GM19023 (cell line): ENCODE measurements around the gene PTPRN2.

Source experiments
- ATAC-seq: cut with Tn5 transposase; IDR thresholded peaks from one replicate; pipeline ENCODE4 v1.9.1; 2021; ENCODE audit warnings: mild to moderate bottlenecking, moderate library complexity; ENCODE audit not compliant: unreplicated experiment

Gene PTPRN2

DNA sequence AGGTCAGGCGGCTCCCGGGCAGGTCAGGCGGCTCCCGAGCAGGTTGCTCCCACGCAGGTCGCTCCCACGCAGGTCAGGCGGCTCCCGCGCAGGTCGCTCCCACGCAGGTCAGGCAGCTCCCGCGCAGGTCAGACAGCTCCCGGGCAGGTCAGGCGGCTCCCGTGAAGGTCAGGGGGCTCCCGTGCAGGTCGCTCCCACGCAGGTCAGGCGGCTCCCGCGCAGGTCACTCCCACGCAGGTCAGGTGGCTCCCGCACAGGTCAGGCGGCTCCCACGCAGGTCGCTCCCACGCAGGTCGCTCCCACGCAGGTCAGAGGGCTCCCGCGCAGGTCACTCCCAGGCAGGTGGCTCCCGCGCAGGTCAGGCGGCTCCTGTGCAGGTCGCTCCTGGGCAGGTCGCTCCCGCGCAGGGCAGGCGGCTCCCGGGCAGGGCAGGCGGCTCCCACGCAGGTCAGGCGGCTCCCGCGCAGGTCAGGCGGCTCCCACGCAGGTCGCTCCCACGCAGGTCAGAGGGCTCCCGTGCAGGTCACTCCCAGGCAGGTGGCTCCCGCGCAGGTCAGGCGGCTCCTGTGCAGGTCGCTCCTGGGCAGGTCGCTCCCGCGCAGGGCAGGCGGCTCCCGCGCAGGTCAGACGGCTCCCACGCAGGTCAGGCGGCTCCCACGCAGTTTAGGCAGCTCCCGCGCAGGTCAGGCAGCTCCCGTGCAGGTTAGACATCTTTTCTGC lies 30.7 kb downstream of the PTPRN2 start:
- ATAC-seq, result no peak

DNA sequence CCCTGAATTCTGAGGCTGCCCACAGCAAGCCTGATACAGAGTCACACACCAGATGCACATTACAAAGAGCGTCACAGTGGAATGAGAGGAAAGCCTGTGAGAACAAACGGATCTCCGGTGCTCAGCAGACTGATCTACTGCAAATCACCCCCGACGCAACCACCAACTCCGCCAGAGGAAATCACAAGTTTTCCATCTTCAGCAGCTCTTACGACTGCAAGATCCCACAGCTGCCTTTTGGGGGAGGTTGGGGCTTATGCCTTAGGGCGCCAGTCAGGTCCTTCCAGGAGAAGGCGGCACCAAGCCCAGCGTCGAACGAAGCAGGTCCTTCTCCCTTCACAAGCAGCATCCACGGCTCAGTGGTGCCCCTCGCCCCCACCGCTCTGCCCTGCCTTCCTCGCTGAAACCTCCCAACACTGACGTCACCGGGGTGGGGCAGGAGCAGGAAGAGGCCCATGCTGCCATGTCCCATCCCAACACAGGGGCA lies 32.5 kb downstream of the PTPRN2 start:
- ATAC-seq, result no peak

DNA sequence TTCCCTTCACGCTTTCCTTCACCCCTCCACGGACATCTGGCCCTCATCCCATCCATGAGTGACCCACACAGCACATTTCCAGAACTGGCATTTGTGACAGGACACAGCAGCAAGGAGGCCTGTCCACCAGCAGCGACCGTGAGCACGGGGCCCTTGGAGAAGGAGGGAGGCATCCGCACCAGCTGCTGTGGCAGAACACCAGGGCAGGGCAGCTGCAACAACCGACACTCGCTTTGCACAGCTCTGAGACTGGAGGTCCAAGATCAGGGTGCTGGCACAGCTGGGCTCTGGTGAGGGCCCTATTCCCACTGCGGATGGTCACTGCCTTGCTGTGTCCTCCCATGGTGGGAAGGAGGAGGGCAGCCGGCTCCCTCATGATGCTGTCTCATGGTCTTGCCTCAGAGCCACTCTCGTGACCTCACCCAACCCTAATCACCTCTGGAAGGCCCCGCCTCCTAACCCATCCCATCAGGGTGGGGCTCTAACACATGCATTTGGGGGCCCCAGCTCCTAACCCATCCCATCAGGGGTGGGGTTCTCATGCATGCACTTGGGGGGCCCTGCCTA lies 36.7 kb downstream of the PTPRN2 start:
- no peak for ATAC-seq

DNA sequence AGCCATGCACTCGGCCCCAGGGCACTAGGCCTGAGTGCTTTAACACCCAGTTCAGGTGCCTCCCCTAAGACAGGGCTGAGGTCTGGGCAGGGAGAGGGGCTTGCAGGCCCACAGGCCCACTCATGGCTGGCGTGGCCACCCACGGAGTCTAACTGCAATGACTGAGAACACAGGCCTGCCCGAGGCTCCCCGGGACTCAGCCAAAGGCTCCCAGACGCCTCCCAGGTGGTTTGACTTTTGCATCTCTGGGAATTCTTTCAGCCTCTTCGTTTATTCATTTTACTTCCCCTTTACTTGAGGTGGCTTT lies 37.3 kb downstream of the PTPRN2 start:
- ATAC-seq, result no peak

DNA sequence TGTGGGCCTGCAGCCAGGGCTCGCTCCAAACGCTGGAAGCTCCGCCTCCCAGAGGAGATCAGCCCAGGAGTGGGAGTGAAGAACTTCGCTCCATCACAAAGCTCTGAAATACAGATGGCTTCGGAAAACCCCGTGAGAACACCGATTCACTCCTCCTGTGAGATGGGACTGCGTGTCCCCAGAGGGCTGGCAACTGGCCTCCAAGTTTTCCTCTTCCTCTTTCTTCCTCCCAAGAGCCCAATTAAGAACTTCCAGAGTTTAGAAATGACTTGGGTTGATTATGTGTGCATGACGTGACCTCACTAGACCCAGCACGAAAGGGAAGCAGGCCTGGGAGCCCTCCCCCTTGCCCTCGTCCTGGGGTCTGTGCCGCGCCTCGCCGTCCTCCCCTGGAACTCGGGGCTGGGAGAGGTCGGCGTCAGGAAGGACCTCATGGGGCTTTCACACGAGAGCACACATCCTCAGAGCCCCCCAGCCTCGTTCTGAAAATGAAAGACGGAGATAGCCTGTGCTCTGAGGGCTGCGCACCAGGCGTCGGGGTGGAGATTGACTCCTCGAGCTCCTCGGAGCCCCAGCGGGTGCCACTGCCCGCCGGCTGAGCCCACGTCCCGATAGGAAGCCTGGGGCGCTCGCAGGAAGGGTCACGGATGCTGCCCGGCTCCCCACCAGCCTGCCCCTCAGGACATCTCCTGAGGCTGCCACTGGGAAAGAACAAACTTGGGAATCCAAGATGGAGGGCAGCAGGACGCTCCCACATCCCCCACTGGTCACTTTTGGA lies 37.8 kb downstream of the PTPRN2 start:
- no peak for ATAC-seq

DNA sequence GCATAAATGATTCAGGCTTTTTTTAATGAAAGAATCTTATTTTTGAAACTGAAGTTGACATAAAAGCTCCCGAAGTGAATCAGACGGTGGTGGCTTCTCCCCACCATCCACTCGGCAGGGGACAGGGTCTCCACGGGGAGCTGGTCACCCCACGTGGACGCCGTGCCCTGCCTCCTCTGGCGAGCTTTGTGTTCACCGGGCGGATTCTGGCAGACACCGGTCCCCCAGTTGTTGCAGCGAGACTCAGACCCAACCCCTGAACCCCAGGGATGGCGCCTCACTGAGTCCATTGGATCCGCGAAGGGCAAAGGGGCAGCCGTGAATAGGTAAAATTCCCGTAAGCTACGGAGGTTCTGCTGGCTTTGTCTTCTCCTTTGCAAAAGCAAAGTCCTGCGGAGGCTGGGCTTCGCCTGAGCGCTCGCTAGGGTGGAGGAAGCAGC lies 38.4 kb downstream of the PTPRN2 start:
- ATAC-seq, result no peak

DNA sequence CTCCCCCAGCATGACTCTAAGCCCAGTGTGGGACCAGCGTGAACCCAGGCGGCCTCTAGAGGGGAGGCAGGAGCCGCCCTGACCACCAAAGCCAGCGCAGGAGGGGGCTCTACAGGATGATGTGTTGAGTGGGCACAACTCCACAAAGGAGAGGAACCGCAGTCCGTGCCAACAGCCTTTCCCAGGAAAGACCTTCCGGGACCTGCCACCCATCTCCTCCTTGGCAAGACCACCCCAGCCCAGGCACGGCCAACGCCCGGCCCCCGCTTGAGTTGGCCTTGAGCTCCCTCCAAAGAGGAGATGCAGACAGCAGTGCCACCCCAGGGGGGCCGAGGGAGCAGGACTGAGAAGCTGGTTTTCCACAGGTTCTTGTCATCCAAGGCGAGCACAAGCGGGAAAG lies 38.9 kb downstream of the PTPRN2 start:
- ATAC-seq, result no peak

DNA sequence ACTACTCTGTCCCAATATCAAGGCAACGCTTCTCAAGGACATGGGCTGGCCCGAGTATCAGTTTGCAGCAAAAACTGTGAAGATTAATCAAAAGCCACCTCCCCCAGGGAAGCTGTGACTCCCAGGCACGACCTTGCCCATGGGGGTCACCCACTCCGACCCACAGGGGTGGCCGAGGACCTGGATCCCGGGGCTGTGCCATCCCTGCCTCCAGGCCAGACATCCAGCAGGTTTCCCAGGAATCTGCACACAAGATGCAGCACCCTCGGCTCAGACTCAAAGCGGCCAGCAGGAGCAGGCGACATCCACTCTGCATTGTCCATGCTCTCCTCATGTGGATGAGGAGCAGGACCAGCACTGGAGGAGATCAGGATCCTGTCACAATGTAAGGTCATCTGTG lies 39.8 kb downstream of the PTPRN2 start:
- ATAC-seq, result no peak

DNA sequence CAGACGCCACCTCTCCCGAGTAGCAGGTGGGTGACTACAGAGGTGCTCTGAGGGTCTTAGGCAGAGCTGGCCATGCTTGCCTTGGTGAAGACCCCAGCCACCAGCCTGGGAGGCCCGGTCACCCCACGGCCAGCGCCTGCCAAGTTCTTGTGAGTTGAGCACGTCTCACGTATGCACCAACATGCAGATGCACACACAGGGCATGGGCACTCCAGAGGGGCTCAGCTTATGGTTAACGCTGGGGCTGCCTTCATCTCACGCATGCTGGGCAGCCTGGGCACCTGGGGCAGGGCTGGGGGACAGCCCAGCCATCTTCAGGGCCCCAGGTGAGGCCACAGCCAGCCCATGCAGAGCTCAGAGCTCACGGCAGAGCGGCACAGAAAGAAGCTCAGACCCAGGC lies 41.0 kb downstream of the PTPRN2 start:
- ATAC-seq, result no peak

DNA sequence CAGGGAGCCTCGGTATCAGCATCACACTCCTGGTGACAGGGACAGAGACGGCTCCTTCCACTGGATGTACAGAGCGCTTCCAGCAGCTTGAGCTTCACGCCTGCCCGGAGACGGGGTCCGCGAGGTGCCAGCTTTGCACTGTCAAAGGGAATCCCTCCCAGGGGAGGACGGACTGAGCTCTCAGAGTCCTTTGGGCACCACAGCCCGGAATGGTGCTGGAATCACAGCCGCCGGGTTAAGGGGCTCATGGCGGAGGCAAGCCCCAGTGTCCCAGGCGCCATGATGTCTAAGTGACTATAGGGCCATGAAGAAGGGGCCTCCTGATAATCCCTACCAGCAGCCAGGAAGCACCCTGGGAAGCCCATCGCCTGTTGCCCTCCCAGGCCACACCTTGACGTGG lies 41.4 kb downstream of the PTPRN2 start:
- no peak for ATAC-seq

DNA sequence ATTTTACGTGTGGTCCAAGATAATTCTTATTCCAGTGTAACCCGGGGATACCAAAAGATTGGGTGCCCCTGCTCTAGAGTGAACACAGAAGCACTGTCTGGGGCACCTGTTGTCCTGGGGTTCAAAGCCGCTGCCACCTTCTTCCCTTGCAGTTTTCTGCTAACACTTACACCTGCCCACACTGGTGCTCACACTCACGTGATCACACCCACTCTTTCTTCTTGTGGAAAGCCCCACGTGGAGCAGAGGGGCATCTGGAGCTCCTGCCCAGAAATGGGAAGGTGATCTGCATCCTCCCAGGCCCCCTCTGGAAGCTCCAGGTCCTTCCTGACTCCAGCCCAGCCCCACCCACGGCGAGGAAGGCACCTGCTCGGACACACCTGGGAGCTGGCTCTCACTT lies 42.9 kb downstream of the PTPRN2 start:
- ATAC-seq, result no peak

DNA sequence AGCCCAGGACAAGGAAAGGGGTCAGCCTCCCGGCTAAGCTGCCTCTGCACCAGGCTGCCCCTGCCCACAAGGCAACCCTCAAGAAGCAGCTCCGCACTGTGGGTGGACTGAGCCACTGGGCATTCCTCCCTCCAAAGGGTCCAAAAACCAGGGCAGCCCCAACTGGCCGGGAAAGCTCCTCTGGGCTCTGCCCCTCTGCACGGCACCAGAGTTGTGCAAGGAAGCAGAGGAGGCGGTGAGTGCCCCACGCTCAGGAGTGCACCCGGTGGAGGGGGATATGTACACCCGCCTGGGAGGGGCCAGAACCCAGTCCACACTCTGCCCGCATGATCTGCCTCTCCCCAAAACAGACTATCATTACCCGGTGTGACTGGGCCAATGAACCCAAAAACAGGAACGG lies 43.8 kb downstream of the PTPRN2 start:
- no peak for ATAC-seq

DNA sequence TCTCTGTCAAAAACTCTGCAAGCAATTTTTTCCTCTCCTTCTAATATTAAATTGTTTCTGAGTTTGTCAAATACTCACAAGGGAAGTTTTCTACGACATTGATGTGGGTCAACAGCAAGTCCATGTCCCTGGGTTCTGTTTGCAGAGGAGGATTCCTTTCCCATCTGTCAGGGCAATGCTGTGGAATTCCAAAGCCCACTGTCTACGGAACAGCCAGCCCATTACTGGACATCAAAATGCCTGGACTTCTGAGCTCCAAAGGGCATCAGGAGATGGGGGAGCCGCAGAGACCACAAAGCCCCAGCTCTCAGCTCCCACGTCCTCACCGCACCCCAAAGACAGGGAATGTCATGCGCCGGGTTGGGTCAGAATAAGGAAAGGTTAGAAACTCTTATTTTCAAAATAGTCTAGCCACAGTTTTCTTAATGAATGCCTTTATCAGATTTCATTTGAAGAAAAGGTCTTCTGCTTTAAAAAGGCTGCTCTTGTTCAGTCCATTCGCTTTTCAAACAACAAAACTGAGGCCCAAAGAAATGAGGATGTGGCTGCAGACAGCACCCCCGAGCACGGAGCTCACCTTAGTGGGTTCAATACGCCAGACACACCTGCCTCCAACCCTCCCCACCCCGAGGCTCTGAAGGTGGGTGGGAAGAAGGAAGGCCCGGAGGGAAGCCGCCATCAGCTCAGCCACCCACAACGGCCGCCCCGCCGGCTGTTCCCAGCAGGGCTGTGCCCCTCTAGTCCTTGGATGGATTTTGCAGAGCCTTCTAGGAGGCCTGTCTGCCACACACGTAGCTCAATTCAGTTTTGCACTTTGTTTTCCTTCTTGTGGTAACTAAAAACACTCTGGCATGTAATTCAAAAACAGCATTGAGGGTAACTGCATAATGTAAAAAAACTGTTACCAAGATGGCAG lies 44.7 kb downstream of the PTPRN2 start:
- ATAC-seq, result no peak

DNA sequence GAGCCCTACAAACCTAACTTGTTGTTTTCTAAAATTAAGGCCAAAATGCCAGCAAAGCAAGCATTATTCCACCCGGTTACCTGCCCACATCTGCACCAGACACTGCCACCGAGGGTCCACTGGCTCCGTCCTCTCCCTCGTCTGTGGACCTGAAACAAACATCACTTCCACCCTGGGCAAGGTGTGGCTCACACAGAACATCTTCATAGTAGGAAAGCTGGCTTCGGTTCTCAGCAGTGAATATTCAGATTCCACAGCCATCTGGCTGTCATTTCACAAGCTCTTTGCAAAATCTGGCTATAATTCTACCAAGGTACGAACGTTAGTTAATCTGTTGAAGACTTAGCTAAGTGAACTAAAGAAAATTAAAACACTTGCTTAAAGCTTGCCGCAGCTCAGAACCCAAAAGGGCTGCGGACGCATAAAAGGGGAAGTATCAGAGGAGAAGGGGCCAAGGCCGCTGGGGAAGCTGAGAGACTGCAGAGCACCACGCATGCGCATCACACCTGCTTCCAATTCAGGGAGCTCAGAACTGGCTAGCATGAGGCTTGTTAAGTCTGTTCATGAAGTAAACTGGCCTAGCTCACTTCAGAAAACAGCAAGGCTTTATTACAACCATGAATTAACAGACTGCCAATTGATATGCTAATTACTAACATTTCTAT lies 46.1 kb downstream of the PTPRN2 start:
- no peak for ATAC-seq

DNA sequence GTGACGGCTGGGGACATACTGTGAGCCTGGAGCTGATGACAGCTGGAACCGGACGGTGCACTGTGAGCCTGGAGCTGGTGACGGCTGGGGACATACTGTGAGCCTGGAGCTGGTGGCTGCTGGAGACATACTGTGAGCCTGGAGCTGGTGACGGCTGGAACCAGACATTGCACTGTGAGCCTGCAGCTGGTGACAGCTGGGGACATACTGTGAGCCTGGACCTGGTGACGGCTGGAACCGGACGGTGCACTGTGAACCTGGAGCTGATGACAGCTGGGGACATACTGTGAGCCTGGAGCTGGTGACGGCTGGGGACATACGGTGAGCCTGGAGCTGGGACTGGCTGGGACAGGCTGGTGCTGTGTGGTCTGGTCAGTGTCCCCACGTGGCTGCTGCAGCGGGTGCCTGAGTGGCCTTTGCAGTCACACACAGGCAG lies 47.9 kb downstream of the PTPRN2 start:
- ATAC-seq, result no peak

DNA sequence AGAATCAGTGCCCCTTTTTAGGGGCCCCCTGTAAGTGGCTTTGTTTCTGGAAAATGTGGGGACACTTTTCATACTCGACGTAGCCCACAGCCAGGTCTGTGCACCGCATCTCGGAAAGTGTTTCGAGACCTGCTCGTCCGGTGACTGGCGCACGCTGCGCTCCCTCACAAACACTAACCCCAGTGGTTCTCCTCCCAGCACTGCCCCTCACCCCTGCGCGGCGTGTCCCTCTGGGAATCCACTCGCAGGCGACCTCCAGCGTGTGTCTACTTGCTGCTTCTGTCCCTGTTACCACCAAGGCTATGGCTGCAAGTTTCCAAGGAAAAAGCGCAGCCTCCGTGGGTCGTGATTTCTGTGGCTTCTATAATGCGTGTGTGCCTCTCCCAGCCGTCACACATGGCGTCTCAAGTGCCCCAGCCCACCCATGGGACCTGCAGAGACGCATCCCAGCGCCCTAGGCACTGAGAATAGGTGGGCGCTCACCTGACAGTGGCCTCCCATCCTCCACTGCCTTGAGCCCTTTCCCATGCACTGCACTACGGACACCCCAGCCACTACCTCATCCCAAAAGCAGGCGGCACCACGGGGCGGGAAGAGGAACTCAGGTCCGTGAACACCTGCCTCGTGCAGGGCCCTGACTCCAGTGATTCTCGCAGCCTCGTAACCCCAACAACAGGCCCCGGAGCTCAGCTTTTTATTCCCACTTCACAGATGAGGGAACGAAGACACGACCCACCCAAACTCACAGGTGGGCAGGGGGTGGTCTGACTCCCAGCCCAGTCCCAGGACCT lies 49.3 kb downstream of the PTPRN2 start:
- no peak for ATAC-seq

DNA sequence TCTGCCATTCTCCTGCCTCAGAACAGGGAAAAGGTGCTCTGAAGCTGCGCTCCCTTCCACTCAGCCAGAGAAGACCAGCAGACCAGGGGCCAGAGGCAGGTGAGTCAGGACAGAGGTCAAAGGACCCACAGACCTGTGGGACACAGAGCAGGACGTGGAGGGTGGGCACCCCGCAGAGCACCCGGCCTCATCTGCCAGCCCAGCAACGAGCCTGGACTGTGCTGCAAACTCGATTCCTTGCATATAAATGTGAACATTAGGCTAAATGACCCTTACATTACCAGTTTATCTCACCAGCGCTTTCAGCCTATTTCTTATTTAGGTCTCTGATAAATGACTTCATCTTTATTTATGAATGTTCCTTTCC lies 50.1 kb downstream of the PTPRN2 start:
- no peak for ATAC-seq

DNA sequence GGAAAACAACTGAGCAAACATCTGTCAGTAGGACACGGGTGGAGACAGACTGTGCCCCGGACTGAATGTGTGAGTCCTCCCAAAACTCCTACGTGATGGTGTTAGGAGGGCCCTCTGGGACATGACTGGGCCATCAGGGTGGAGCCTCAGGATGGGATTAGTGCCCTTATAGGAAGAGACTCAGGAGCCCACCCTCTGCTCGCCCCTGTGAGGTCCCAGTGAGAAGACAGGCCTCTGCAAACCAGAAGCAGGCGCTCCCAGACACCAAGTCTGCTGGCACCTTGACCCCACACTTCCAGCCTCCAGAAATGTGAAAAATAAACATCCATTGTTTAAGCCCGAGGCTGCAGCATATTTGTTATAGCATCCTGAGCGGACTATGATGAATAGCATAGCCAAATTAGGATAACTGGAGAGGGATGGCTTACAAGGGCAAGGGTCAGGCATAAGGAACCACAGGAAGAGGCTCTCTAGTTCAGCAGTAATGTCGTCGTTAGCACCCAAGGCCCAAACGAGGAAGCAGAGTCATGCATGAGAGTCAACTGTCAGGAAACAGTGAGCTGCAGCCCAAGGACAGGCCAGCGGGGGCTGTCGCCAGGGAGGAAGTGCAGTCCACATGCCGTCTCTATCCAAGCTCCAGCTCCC lies 50.6 kb downstream of the PTPRN2 start:
- no peak for ATAC-seq

DNA sequence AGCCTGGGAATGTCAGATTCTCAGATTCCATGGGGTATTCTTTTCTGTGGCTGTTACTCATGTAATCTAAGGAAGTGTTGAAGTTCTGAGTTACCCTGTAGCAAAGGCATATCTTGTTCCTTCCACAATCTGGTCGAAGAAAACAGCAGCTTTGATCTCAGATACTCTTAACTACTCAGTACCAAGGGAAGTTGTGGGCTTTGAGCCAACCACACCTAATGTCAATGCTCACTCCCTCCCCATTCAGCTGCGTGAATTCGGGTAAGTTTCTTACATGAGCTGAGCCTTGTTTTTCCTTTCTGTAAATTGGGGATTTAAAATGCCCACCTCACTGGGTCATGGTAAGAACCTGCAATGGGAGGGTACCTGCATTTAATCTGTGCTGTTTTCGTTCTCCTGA lies 52.5 kb downstream of the PTPRN2 start:
- ATAC-seq, result no peak
